Neural cell (in vitro differentiated cells): ENCODE results near the gene STON2.

Experiments
- CTCF ChIP-seq: fragments of 450-650 bp; IDR thresholded peaks from 2 replicates; pipeline ENCODE4 v1.5.1; 2014; ENCODE audit warnings: antibody characterized with exemption, mild to moderate bottlenecking, moderate library complexity; ENCODE audit not compliant: poor library complexity, severe bottlenecking
- EP300 ChIP-seq: fragments of 450-650 bp; conservative IDR thresholded peaks from 2 replicates; pipeline ENCODE4 v1.6.1; 2014; ENCODE audit warnings: antibody characterized with exemption, mild to moderate bottlenecking, moderate library complexity; ENCODE audit not compliant: poor library complexity, severe bottlenecking
- EZH2 ChIP-seq: fragments of 200-600, 300-800 bp; shearing (Covaris generic), sonication (generic); IDR thresholded peaks from 2 replicates; pipeline ENCODE4 v1.6.1; 2014; ENCODE audit warnings: antibody characterized with exemption, low read length, borderline replicate concordance, mild to moderate bottlenecking; ENCODE audit not compliant: insufficient read depth, poor library complexity, severe bottlenecking
- MXI1 ChIP-seq: fragments of 450-650 bp; conservative IDR thresholded peaks from 2 replicates; pipeline ENCODE4 v1.6.1; 2014; ENCODE audit warnings: antibody characterized with exemption, mild to moderate bottlenecking; ENCODE audit not compliant: poor library complexity, severe bottlenecking
- POLR2AphosphoS5 ChIP-seq: IDR thresholded peaks from 2 replicates; pipeline ENCODE4 v1.6.1; 2012
- RAD21 ChIP-seq: fragments of 450-650 bp; conservative IDR thresholded peaks from 2 replicates; pipeline ENCODE4 v1.6.1; 2014; ENCODE audit warnings: antibody characterized with exemption, mild to moderate bottlenecking, moderate library complexity
- REST ChIP-seq: IDR thresholded peaks from 2 replicates; pipeline ENCODE4 v1.6.1; 2012; ENCODE audit warnings: borderline replicate concordance
- SMC3 ChIP-seq: fragments of 450-650 bp; conservative IDR thresholded peaks from 2 replicates; pipeline ENCODE4 v1.6.1; 2014; ENCODE audit warnings: antibody characterized with exemption, mild to moderate bottlenecking, moderate library complexity; ENCODE audit not compliant: poor library complexity
- TAF1 ChIP-seq: IDR thresholded peaks from 2 replicates; pipeline ENCODE4 v1.6.1; 2012; ENCODE audit warnings: low read depth

GRCh38 chr14:81243499-81243898 lies 156.6 kb downstream of the STON2 start:
- TF ChIP-seq CTCF (no peak), POLR2AphosphoS5 (no peak), MXI1 (no peak), RAD21 (no peak), TAF1 (no peak), REST (no peak), EZH2 (no peak), SMC3 (no peak), EP300 (no peak)
